Measurements from ENCODE around the gene PLEKHG4.
A peak's percentile ranks its signal among the peaks of the same experiment; 100 is the strongest.

Gene PLEKHG4

GRCh38 chr16:67264866-67265265, 14.5 kb upstream of the PLEKHG4 start:
- DNase-seq (ENCODE audit: low spot score) = no peak

- DNase-seq (ENCODE audit: low spot score) = no peak
Measured at GRCh38 chr16:67265834-67266233, 13.5 kb upstream of the PLEKHG4 start.

- DNase-seq (ENCODE audit: low spot score) = no peak
Measured at GRCh38 chr16:67268136-67268579, 11.2 kb upstream of the PLEKHG4 start.

DNA sequence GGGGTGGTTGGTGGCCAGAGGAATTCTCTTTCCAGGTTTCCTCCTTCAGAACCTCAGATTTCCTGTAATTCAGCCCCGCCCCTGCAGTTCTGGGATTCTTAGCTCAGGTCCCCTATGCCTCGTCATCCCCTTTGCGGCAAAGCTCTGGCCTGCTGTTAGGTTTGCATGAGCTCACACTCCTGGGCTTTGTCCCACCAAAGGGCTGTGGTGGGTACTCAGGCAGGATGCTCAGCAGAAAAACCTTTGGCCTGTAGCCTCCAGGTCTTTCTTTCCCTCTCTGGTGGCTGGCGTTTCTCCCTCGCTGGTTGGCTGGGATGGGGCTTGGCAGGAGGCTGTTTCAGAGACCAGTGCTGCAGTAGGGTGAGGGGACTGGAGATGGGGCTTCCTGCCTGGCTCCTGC, 9.6 kb upstream of the PLEKHG4 start:
- no peak for DNase-seq (ENCODE audit: low spot score)

GRCh38 chr16:67270931-67271338, 8.4 kb upstream of the PLEKHG4 start:
- no peak for DNase-seq (ENCODE audit: low spot score)

DNA sequence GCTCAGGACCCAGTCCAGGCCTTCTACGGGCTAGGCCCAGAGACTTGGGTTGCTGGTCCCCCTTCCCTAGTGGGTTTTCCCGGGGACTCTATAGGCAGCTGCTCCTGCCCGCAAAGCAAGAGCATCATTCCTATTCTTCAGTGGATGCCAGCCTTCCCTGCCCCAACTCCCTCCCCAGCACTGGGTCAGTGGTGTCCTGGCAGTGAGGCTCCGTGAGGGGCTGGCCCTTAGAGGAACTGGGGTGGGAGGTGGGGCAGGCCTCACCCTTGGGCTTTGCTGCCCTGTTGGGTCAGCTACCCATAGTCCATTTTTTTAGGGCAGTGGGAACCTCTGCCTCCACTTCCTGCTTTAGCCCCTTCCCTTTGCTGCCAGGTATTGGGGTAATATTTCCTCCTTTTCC, 7.9 kb upstream of the PLEKHG4 start:
- DNase-seq (ENCODE audit: low spot score) = no peak

- no peak for DNase-seq (ENCODE audit: low spot score)
Measured at GRCh38 chr16:67275321-67275720, 4.0 kb upstream of the PLEKHG4 start.

DNA sequence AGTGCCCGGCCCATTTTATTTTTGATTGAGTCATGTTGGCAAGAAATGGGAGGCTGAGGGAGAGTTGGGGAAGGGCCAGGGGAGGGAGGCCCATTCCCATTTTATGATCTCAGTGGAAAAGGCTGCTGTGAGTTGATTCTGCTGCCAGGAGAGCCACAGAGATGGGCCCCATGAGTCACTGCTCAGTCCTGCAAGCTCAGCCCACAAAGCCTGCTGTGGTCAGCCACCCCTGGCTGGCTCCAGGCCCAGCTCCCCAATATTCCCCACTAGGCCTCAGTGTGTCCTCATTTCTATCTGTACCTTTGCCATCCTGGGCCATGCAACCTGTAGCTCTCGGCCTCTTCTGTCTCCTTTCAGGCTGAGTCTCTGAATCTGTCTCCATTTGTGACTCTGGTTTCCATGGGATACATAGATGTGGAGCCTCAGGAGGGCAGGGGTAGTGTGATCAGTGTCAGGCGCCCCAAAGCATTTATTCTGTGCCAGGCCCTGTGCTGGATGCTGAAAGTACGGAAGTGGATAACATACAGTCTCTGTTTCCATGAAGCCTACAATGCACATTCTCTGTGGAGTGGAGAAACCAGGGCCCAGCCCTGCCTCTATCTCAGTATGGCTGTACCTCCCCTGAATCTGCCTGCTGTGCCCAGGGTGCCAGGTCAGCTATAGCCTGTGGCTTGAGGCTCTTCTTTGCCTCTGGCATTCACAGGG, 1.9 kb upstream of the PLEKHG4 start:
- no peak for DNase-seq (ENCODE audit: low spot score)

DNA sequence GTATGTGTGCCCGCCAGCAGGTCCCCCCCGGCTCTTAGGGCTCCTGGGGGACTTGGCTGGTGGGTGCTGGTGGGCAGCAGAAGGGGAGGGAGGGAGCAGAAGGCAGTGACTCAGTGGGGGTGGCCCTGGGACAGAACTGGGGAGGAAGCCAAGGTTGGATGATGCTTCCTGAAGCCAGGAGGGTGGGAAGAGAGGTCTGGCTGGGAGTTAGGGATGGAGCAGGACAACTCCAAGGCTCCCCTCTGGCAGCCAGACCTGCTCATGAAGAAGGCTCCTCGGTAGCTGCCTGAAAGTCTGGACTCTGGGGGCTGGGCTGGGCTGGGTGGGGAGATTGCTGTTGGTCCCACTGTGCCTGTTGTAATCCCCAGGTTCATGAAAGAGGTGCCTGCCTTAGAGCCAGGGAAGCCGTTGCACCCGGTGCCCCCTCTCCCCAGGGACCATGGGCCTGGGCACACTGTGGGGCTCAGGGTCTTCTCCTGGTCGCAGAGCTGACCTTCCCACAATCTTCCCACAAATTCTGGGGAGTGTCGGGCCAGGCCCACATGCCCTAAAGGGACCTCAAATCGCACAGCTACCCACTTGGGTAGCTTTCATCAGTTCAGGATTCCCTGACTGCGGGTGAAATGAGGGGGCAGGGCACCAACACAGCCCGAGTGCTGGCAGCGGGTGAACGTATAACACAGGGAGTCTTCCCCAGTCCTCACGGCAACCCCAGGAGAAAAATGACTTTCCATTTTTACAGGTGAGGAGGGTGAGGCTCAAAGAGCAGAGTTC, 1.1 kb upstream of the PLEKHG4 start:
- DNase-seq (ENCODE audit: low spot score) = no peak

GRCh38 chr16:67278773-67279295, 498 bp upstream of the PLEKHG4 start:
- peak; percentile 31 for DNase-seq (ENCODE audit: low spot score)

DNA sequence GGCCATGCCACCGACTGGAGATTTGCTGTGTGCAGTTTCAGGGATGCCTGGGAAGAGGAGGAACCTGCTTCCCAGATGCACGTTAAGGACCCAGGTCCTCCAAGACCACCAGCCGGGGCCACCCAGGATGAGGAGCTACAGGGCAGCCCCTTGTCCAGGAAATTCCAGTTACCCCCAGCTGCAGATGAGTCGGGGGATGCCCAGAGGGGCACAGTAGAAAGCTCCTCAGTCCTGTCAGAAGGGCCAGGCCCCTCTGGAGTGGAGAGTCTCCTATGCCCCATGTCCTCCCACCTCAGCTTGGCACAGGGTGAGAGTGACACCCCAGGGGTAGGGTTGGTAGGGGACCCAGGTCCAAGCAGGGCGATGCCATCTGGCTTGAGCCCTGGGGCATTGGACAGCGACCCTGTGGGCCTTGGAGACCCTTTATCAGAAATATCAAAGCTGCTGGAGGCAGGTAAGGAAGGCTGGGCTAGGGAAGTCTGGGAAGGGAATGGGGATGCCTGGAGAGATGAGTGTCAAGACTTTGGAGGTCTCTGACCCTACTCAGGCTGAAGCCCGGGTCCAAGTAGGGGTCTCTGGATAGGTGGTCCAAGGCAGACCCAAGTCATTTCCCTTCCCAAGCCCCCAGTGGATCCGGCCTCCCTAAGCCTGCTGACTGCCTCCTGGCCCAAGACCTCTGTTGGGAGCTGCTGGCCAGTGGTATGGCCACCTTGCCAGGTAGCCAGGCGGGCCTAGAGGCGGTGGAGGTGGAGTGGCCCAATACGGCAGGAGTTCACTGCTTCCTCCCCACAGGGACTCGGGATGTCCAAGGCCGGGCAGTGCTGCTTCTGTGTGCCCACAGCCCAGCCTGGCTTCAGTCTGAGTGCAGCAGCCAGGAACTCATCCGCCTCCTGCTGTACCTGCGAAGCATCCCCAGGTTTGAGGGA, 1.0 kb downstream of the PLEKHG4 start:
- DNase-seq (ENCODE audit: low spot score) = no peak

GRCh38 chr16:67281536-67282446, 2.5 kb downstream of the PLEKHG4 start:
- no peak for DNase-seq (ENCODE audit: low spot score)

GRCh38 chr16:67282447-67282805, 3.1 kb downstream of the PLEKHG4 start:
- no peak for DNase-seq (ENCODE audit: low spot score)

- DNase-seq (ENCODE audit: low spot score) = no peak
Measured at GRCh38 chr16:67283039-67283825, 3.9 kb downstream of the PLEKHG4 start.

DNA sequence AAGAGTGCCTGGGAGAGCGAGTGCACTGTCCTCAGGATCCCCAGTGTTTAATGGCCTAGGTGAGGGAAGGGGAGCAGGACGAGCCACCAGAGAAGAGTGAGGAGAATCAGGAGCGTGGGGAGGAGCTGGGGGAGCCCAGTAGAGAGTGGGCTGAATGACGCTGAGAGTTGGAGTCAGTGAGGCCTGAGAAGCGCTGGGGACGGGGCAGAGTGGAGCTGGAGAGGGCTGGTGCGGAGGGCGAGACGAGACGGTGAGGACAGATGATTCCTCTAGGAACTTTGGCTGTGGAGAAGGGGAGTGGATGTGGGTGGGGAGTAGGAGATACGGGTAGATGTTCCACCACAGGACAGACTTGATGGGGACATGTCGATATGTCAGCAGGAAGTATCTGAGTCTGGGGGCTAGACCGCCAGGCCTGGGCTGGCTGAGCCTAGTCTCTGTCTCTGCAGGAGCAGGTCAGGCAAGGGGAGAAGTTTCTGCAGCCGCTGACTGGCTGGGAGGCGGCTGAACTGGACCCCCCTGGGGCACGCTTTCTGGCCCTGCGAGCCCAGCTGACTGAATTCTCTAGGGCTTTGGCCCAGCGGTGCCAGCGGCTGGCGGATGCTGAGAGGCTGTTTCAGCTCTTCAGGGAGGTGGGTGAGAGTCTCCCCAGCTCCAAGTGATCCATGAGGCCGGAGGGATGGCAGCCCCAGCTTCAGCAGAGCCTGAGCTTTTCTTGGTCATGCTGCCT, 4.7 kb downstream of the PLEKHG4 start:
- no peak for DNase-seq (ENCODE audit: low spot score)

DNA sequence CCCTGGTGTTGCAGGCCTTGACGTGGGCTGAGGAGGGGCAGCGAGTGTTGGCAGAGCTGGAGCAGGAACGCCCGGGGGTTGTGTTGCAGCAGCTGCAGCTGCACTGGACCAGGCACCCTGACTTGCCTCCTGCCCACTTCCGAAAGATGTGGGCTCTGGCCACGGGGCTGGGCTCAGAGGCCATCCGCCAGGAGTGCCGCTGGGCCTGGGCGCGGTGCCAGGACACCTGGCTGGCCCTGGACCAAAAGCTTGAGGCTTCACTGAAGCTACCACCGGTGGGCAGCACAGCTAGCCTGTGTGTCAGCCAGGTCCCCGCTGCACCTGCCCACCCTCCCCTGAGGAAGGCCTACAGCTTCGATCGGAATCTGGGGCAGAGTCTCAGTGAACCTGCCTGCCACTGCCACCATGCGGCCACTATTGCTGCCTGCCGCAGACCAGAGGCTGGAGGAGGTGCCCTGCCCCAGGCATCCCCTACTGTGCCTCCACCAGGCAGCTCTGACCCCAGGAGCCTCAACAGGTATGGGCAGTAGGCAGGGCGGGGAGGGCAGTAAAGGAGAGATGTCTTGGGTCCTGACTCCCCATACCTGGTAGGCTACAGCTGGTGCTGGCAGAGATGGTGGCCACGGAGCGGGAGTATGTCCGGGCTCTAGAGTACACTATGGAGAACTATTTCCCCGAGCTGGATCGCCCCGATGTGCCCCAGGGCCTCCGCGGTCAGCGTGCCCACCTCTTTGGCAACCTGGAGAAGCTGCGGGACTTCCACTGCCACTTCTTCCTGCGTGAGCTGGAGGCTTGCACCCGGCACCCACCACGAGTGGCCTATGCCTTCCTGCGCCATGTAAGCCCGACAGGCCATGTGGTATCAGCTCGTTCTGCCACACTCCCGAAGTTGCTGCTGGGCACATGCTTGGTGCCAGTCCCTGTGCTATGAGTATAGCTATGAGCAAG, 5.6 kb downstream of the PLEKHG4 start:
- DNase-seq (ENCODE audit: low spot score) = no peak

GRCh38 chr16:67286441-67287235, 7.3 kb downstream of the PLEKHG4 start:
- DNase-seq (ENCODE audit: low spot score) = no peak

- no peak for DNase-seq (ENCODE audit: low spot score)
Measured at GRCh38 chr16:67287960-67288359, 8.6 kb downstream of the PLEKHG4 start.
